DMS 273 (cell line): ENCODE measurements around the gene ROBO1.

Source experiments
- DNase-seq: peaks from one replicate; lab custom pipeline; 2025; ENCODE audit not compliant: unreplicated experiment; lab: John Stamatoyannopoulos, UW

Gene ROBO1

DNA sequence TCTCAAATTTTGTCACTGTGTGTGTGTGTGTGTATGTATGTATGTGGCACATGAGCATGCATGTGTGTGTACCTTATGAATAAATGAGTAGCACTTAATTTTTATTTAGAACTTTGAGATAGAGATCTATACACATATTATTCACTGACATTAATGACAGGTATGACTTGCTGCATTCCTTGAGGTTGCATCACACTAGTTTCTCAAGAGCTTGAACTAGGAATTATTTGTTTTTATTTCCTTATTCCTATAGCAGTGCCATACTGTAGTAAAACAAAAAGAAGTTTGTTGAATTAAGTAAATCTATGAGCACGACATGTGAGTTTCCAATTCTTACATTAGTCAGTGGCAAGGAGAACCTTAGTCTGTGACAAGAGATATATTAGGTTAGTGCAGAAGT lies 943.9 kb downstream of the ROBO1 start:
- DNase-seq, result no peak

- no peak for DNase-seq
Measured at GRCh38 chr3:78823434-78823833, 944.4 kb downstream of the ROBO1 start.

- DNase-seq, result no peak
Measured at GRCh38 chr3:78822726-78823125, 945.1 kb downstream of the ROBO1 start.

- DNase-seq, result no peak
Measured at GRCh38 chr3:78820542-78820941, 947.3 kb downstream of the ROBO1 start.

DNA sequence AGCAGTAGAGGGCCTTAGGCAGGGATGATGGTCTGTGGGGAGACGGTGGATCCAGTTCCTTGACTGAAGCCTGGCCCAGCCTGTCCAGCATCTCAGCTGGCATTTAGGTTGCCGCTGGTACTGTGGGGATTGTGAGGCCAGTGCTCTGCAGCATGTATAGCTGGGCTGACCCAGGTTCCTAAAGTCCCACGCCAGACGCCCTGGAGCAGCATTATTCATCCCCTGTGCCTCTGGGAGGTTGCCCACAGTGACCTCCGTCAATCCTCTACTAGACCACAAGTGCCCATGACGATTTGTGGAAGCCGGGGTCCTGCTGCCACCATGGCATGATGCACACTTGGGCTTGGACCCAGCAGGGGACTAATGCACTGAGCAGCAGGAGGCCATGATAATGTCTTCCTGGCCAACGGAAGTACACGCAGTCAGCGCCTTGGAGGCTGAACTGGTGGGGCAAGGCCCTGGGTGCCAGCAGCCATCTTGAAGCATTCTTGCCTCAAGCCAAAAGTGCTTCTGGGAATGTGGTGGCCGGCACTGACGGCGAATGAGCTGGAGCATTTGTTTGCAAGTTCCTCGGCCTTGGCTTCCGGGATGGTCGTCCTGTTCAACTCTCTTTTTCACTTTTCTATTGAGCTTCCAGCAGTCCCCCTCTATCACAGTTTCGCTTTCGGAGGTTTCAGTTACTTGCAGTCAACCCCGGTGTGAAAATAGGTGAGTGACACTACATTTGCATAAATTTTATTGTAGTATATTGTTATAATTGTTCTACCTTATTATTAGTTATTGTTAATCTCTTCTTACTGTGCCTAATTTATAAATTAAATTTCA lies 949.4 kb downstream of the ROBO1 start:
- peak; percentile 6 for DNase-seq

DNA sequence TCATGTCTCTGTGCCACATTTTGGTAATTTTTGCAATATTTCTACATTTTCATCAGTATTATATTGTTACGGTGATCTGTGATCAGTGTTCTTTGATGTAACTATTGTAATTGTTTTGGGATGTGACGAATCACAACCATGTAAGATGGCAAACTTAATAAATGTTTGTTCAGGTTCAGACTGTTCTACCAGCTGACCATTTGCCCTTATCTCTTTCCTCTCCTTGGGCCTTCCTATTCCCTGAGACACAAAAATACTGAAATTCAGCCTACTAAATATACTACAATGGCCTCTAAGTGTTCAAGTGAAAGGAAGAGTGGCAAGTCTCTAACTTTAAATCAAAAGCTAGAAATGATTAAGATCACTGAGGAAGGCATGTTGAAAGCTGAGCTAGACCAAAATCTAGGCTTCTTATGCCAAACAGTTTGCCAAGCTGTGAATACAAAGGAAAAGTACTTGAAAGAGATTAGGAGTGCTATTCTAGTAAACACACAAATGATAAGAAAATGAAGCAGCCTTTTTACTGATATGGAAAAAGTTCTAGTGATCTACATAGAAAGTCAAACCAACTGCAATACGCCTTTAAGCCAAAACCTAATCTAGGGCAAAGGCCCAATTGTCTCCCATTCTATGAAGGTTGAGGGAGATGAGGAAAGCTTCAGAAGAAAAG lies 952.8 kb downstream of the ROBO1 start:
- no peak for DNase-seq

DNA sequence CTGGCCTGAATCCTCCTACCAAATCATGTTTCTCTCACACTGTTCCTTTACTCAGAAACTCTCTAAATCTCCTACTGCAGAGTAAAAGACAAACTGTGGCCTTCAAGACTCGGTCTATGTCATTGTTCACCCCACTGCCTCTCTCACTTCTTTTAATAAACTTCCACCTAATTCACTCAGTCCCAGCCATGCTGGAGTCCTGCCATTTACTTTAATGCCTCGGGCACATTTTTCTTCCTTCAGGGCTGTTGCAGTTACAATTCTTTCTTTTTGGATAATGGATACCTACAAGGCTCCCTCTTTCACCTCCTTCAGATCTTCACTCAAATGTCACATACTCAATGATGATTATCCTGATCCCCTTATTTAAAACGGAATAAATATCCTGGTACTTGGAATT lies 955.6 kb downstream of the ROBO1 start:
- peak; percentile 18 for DNase-seq

- peak; percentile 80 for DNase-seq
Measured at GRCh38 chr3:78809966-78810365, 957.8 kb downstream of the ROBO1 start.

GRCh38 chr3:78804251-78805037 lies 963.4 kb downstream of the ROBO1 start:
- peak; percentile 17 for DNase-seq

- no peak for DNase-seq
Measured at GRCh38 chr3:78802562-78802930, 965.3 kb downstream of the ROBO1 start.

DNA sequence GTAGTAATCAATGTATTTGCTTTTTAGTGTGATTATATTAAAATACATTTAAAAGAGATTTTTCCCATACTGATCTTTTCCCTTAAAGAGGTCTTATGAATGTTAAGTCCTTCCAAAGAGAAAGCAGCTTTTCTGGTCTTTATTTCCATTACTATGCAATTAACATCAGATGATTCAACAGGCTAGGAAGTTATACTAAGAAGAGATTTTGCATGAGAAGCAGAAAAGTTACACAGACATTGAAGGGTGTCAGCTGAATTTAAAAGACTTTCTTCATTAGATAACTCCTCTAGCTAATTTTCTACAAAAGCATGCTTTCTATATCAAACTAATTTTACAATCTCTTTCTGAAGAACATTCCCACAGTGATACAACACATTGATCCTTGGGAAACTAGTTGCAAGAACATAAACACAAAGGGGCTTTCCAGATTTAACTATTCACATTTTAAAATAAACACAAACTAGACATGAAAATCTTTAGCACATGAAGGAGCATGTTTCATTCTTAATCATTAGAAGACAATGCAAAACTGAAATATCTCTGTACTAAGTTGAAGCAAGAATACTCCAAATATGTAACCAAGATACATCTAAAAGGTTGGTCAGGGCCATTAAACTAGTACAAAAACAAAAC lies 965.8 kb downstream of the ROBO1 start:
- no peak for DNase-seq

- no peak for DNase-seq
Measured at GRCh38 chr3:78799681-78800080, 968.1 kb downstream of the ROBO1 start.

DNA sequence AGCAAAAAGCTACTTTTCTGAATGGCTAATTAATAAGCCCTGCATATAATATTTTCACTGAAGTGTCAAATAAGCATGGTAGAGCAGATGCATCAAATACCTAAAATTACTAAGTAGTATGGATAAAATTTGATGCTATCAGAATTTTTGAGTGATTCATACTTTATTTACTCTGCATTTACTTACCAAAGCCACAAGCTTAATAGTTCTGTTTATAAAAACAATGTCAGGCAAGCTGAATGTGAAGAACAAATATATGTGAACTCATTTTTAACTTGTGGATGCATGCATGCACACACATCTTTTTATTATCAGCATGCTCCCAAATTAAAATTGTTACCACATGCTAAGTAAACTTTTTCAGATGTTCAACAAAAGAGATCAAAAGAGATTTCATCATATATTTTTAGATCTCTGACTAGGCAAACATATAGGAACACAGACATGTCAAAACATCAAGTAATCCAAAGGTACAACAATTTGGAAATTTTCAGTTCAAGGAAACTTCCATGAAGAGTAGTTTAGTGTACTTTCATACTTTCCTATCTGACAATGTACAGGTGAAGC lies 969.4 kb downstream of the ROBO1 start:
- DNase-seq, result no peak

DNA sequence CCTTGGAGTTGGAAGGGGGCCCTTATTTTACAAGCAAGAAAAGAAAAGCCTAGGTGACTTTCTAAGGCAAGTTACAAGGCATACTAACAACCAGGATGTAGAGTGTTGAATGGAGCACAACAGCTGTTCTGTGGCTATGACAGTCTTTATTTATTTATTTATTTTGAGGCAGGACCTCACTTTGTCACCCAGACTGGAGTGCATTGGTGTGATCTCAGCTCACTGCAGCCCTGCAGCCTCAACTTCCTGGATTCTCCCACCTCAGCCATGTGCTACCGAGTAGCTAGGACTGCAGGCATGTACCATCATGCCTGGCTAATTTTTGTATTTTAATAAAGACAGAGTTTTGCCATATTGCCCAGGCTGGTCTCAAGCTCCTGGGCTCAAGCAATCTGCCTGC lies 973.4 kb downstream of the ROBO1 start:
- DNase-seq, result peak; percentile 42

DNA sequence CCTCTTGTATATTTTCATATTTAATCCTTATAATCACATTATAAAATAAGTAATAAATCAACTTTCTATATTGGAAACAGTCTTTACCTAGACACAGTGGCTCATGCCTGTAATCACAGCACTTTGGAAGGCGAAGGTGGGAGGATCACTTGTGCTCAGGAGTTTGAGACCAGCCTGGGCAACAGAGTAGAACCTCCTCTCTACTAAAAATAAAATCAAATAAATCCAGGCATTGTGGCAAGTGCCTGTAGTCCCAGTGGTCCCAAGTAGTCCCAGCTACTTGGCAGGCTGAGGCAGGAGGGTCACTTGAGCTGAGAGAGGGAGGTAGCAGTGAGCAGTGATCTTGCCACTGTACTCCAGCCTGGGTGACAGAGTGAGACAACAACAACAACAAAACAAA lies 975.1 kb downstream of the ROBO1 start:
- no peak for DNase-seq

- DNase-seq, result no peak
Measured at GRCh38 chr3:78792212-78792611, 975.6 kb downstream of the ROBO1 start.

DNA sequence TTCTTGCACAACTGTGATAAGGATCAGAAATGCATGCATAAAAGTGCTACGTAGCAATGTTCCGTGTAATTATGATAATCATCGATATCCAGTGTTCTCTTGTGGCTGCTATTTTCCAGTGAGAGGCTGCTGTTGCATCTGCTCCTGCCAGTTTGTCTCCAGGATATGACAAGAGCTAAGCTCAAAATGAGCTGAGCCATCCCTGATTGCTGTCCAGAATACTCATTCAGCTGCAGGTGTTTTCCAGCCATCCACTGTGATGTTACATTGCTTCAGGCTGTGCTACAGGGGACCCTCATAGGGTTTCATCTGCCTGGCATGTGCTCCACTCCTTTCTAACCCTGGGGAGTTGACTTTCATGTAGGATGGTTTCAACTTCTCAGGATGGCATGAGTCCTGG lies 976.0 kb downstream of the ROBO1 start:
- peak; percentile 60 for DNase-seq

DNA sequence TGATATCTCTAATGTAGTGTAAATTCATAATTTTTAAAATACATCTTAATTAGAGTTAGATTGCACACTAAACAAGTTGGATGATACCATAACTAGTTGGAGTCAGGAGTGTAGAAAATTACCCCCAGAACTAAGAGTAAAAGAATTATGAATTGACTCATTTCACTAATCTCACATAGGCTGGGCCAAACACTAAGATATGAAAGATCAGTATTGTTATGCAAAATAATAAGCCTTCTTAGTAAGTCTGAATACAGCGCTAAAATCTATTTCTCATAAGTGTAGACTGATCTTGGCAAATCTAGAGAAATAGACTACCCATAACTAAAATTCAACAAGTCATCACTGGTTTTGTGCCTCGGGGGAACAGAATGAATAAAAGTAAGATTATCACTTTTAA lies 979.0 kb downstream of the ROBO1 start:
- no peak for DNase-seq

GRCh38 chr3:78785004-78785403 lies 982.8 kb downstream of the ROBO1 start:
- DNase-seq, result no peak

DNA sequence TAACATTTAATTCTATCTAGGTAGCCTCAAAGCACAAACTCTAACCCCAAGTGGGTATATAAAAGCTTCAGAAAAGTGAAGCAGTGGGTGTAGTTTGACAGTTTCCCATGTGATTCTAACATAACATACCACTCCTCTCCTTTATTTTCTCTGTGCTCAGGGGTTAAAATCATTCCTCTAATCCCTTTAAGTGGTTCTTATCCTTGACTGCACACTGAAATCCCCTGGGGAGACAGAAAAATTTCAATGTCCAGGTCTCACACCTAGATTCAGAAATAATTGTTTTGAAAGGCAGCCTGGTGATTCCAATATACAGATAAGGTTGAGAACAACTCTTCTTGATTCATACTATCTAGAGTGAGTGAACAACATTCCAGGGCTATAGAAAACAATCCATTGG lies 986.4 kb downstream of the ROBO1 start:
- no peak for DNase-seq
